SH-SY5Y (cell line): ENCODE data around the gene DEFB132.

Experiments
- GATA2 ChIP-seq: IDR thresholded peaks from 2 replicates; pipeline ENCODE4 v1.6.1; 2011; ENCODE audit warnings: mild to moderate bottlenecking, low read depth, low read length
- GATA3 ChIP-seq: IDR thresholded peaks from 2 replicates; pipeline ENCODE4 v1.6.1; 2011; ENCODE audit warnings: low read depth, mild to moderate bottlenecking, low read length, moderate library complexity

- no peak for TF ChIP-seq GATA2
- no peak for TF ChIP-seq GATA3
Measured at GRCh38 chr20:271528-271927, 14.0 kb downstream of the DEFB132 start.
